Adrenal gland (tissue), 12 donors: ENCODE measurements around the gene EDEM3. TPM values are rescaled to one million over a fixed set of nuclear protein-coding genes. Genes with fewer than 3 reads are reported as not detected.

Experiments used
- DNase-seq, 7 donors: peaks; one replicate each; pipeline ENCODE4 v3.0.0-alpha.2; 2019 to 2020
- H3K27ac ChIP-seq, 5 donors: fragments of 200-600 bp; sonication (generic) in 4 of 5; 1 replicate in 3 of 5; 2 replicates in 2 of 5; pipeline versions ENCODE4 v1.5.1 to v1.8.0; 2016 to 2020; ENCODE audit warnings: mild to moderate bottlenecking in 1 of 5
- H3K27me3 ChIP-seq: fragments of 200-600 bp; 2 replicates; pipeline ENCODE4 v1.8.0; 2021
- H3K36me3 ChIP-seq, 2 donors: fragments of 200-600 bp; replicated peaks in 1 of 2; 1 replicate in 1 of 2; 2 replicates in 1 of 2; pipeline versions ENCODE4 v1.5.1 to v1.8.0; 2018 to 2022
- H3K4me1 ChIP-seq, 2 donors: fragments of 200-600 bp; replicated peaks in 1 of 2; 1 replicate in 1 of 2; 2 replicates in 1 of 2; pipeline versions ENCODE4 v1.5.1 to v1.8.0; 2018 to 2021
- H3K4me3 ChIP-seq, 4 donors: fragments of 200-600 bp; sonication (generic) in 3 of 4; one replicate each; pipeline ENCODE4 v1.5.1; 2016 to 2018
- H3K9me3 ChIP-seq, 3 donors: fragments of 200-600 bp; sonication (generic) in 1 of 3; replicated peaks in 1 of 3; 1 replicate in 2 of 3; 2 replicates in 1 of 3; pipeline versions ENCODE4 v1.5.1 to v1.8.0; 2016 to 2021
- CTCF ChIP-seq, 6 experiments: fragments of 450-650 bp in 4 of 6; fragments of 200-600 bp in 2 of 6; sonication (generic) in 1 of 6; IDR thresholded peaks; 1 replicate in 5 of 6; 2 replicates in 1 of 6; pipeline versions ENCODE4 v1.5.1 to v1.8.0; 2016 to 2021; ENCODE audit warnings: antibody characterized with exemption in 6 of 6, mild to moderate bottlenecking in 2 of 6, moderate library complexity in 1 of 6
- POLR2A ChIP-seq, 2 donors: fragments of 450-650 bp; IDR thresholded peaks; one replicate each; pipeline ENCODE4 v1.6.1; 2017; ENCODE audit warnings: antibody characterized with exemption in 2 of 2, mild to moderate bottlenecking in 2 of 2, moderate library complexity in 1 of 2
- WGBS, 4 donors: extraction: QIAGEN DNeasy Blood & Tissue Kit in 2 of 4; methylation state at CpG; one replicate each; pipeline versions ENCODE4 v1.1.5 to v1.1.7; 2013 to 2017; 5-methylcytosine and 5-hydroxymethylcytosine counted together
- intact Hi-C, 2 donors: fragments of 100-400 bp; cut with DNase I; formaldehyde crosslinking; loops; one replicate each; pipeline versions ENCODE4 v1.14.1 to v1.15.0; 2022 to 2023
- polyA plus RNA-seq, 3 donors: library from polyadenylated mRNA; stranded (reverse); fragments of 200-250 nt in 2 of 3; fragments of 350-450 nt in 1 of 3; fragmentation: Illumina TruSeq in 1 of 3; extraction: RNeasy Lipid Tissue Mini Kit (QIAGEN cat#74804) in 1 of 3; gene quantifications; one replicate each; pipeline ENCODE4 v1.2.3, GENCODE V29; 2013 to 2014
- total RNA-seq, 9 donors: library from RNA; depleted of rRNA in 4 of 9; stranded (reverse); fragments of >200 nt in 4 of 9; fragments of 120-200 nt in 1 of 9; fragmentation: NEBNext Ultra II Directional in 1 of 9; extraction: Animal tissue kit (Norgen Biotek cat#: 25700) in 1 of 9; gene quantifications; one replicate each; pipeline versions ENCODE4 v1.1.0 to v1.2.4, GENCODE V29; 2013 to 2023
- donor health status: healthy with polysubstance abuse.
- donor health status: Bipolar disorder and iron deficiency.
- donor health status: DM: yes; HTN: yes; CAD: no.
- donor health status: DM: no; HTN: no; CAD: no.
- donor health status: DM: no; HTN: no; CAD: no.
- donor health status: DM: yes; HTN: yes; CAD: no.

The EDEM3 gene
- total and polyA plus RNA-seq, 12 donors, result 6.5 to 61.2 (median 33.4) TPM

- H3K27me3 ChIP-seq, result no peaks in the 10 kb centered on the region
- intact Hi-C loops, result loop anchor here (5.0 to 10.0 kb wide), 2 partner anchors 175 to 352 kb away; partner anchors contain the start of genes SWT1 (in 1 of the 2) and TRMT1L (in 1 of the 2)
- no peak overlapping the region for H3K27ac ChIP-seq
- peaks cover 0 to 4% of the 10 kb centered on the region in 2 donors for H3K36me3 ChIP-seq
- peaks cover 0 to 7% of the 10 kb centered on the region in 2 donors for H3K4me1 ChIP-seq
- TF ChIP-seq CTCF (IDR thresholded peaks at IDR 0.05), result no peak
- TF ChIP-seq POLR2A (IDR thresholded peaks at IDR 0.05), result no peak
- no peak for DNase-seq
- WGBS, 4 donors, result 81 to 88% (median 87%) methylated on average over 6 of the region's 6 CpGs
- H3K4me3 ChIP-seq, result no peak overlapping the region
- no peaks in the 10 kb centered on the region for H3K9me3 ChIP-seq
Observed at GRCh38 chr1:184802354-184803179, 47.9 kb upstream of the EDEM3 start.

GRCh38 chr1:184801503-184801902, 46.8 kb upstream of the EDEM3 start:
- Histone ChIP-seq H3K9me3 (no peaks in the 10 kb centered on the region), H3K4me3 (no peak overlapping the region), H3K27ac (no peak overlapping the region), H3K27me3 (no peaks in the 10 kb centered on the region), H3K36me3 (peaks cover 0 to 4% of the 10 kb centered on the region in 2 donors), H3K4me1 (peaks cover 0 to 7% of the 10 kb centered on the region in 2 donors)
- TF ChIP-seq POLR2A (IDR thresholded peaks at IDR 0.05) (no peak), CTCF (IDR thresholded peaks at IDR 0.05) (no peak)
- DNase-seq, result peak in 6 of 7 donors; percentile 35 to 71 (median 48)
- intact Hi-C loops, result loop anchor here (5.0 to 10.0 kb wide), 2 partner anchors 176 to 353 kb away; partner anchors contain the start of genes SWT1 (in 1 of the 2) and TRMT1L (in 1 of the 2)
- WGBS, 4 donors, result 46 to 91% (median 67%) methylated on average over 1 of the region's 1 CpG

- intact Hi-C loops, result loop anchor here (5.0 to 10.0 kb wide), 2 partner anchors 176 to 354 kb away; partner anchors contain the start of genes SWT1 (in 1 of the 2) and TRMT1L (in 1 of the 2)
- no peak for TF ChIP-seq POLR2A (IDR thresholded peaks at IDR 0.05)
- TF ChIP-seq CTCF (IDR thresholded peaks at IDR 0.05), result no peak
- H3K4me3 ChIP-seq, result no peak overlapping the region
- no peaks in the 10 kb centered on the region for H3K9me3 ChIP-seq
- peaks cover 0 to 4% of the 10 kb centered on the region in 2 donors for H3K36me3 ChIP-seq
- H3K27ac ChIP-seq, result no peak overlapping the region
- H3K4me1 ChIP-seq, result peaks cover 0 to 2% of the 10 kb centered on the region in 2 donors
- 88 to 98% (median 96%) methylated on average over 3 of the region's 3 CpGs for WGBS, 4 donors
- H3K27me3 ChIP-seq, result no peaks in the 10 kb centered on the region
- no peak for DNase-seq
Observed at GRCh38 chr1:184800876-184801275, 46.2 kb upstream of the EDEM3 start.

- 90 to 94% (median 92%) methylated on average over 3 of the region's 3 CpGs for WGBS, 4 donors
- Histone ChIP-seq H3K27ac (no peak overlapping the region), H3K4me1 (peaks cover 22 to 30% of the 10 kb centered on the region in 2 donors), H3K27me3 (no peaks in the 10 kb centered on the region), H3K9me3 (no peaks in the 10 kb centered on the region), H3K4me3 (no peak overlapping the region), H3K36me3 (no peaks in the 10 kb centered on the region)
- no peak for TF ChIP-seq POLR2A (IDR thresholded peaks at IDR 0.05)
- no peak for TF ChIP-seq CTCF (IDR thresholded peaks at IDR 0.05)
- DNase-seq, result no peak
- intact Hi-C loops, result no loop called here
Observed at GRCh38 chr1:184793967-184794366, 39.3 kb upstream of the EDEM3 start.
